ENCODE results near the gene USP25.

USP25 gene

DNA sequence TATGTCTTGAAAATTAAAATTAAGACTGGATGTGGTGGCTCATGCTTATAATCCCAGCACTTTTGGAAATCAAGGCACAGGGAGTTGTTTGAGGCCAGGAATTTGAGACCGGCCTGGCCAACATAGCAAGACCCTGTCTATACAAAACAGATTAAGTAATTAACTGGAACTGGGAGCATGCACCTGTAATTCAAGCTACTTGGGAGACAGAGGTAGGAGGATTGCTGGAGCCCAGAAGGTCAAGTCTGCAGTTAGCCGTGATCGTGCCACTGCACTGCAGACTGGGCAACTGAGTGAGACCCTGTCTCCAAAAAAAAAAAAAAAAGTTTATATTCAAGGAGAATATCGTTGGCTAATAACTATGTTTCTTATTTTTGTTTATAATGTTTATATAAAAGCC lies 139.2 kb downstream of the USP25 start:
- no peak for DNase-seq (ENCODE audit: low spot score)

DNA sequence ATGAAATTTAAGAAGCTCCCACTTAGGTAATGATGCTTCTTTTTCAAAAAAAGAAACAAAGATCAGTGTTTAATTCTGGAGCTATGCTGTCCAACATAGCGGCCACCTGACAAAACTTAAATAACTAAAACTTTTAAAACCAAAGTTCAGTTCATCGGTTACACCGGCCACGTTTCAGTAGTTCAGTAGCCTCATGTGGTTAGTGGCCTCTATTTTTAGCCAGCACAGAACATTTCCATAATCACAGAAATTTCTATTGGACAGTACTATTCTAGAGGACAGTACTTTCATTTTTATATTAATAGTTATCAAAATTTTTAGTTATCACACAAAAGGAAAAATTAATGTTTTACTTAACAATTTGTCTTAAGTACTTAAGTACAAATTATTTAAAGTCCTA lies 141.0 kb downstream of the USP25 start:
- peak; percentile 52 for DNase-seq (ENCODE audit: low spot score)

DNA sequence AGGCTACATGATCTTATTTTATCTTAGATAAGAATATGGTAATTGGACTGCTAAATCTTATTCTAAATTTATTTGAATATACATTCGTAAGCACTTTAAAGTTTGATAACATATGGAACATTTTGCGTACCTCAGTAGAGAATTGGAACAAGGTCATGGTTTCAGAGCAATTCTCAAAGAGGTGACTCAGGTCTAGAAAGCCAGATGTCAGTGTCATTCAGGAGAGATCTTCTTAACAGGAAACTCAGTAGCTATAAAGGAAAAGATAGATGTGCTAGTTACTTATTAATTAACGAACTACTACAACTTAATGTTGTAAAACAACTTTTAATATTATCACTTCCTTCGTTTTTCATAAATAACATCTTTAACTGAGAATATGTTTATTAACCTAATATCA lies 142.5 kb downstream of the USP25 start:
- no peak for DNase-seq (ENCODE audit: low spot score)

DNA sequence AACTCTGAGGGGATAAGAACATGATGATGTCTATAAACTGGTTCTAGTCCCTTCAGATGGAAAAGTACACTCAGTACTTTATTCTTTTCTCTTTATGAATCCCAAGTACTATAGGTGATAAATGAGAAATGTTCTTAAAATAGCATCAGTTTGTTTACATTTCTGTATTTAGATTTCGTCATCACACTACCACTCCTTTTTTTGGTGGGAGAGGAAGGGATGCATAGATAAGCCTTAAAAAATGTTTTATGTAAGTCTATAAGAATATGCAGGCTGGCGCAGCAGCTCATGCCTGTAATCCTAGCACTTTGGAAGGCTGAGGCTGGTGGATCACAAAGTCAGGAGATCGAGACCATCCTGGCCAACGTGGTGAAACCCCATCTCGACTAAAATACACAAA lies 144.8 kb downstream of the USP25 start:
- DNase-seq (ENCODE audit: low spot score) = no peak

DNA sequence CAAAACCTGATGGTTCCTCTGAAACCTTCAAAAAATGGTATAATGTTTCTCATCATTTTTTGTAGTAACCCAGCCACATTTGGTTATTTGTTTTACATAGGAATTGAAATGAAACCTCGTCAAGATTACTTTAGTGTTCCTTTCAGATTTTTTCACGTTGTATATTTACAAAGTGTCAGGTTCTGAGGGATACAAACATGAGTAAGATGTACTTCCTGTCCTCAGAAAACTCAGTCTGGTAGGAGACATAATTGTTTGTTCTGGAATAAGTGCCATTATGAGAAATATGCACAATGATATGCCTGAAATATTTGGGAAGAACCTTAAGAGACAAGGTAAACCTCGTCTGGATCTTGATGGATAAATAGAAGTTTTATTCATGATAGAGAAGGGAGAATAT lies 145.5 kb downstream of the USP25 start:
- no peak for DNase-seq (ENCODE audit: low spot score)

- no peak for DNase-seq (ENCODE audit: low spot score)
Observed at GRCh38 chr21:15893902-15894301, 164.1 kb downstream of the USP25 start.

DNA sequence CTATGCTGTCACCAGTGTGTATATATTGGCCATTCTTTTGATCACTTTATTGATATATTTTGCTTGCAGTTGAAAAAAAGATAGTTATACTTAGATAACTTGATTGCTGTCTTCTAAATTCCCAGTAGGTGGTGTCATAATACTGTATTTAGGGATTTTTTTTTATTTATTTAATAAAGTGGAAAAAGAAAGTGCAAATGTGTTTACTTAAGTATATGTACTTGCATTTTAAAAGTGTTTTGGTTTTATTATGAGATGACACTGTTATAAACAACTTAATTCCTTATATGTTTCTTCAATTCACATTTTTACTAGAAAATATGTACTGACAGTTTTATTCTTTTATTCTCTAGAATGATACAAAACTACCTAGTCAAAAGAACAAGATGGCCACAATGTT lies 164.8 kb downstream of the USP25 start:
- peak; percentile 43 for DNase-seq (ENCODE audit: low spot score)

DNA sequence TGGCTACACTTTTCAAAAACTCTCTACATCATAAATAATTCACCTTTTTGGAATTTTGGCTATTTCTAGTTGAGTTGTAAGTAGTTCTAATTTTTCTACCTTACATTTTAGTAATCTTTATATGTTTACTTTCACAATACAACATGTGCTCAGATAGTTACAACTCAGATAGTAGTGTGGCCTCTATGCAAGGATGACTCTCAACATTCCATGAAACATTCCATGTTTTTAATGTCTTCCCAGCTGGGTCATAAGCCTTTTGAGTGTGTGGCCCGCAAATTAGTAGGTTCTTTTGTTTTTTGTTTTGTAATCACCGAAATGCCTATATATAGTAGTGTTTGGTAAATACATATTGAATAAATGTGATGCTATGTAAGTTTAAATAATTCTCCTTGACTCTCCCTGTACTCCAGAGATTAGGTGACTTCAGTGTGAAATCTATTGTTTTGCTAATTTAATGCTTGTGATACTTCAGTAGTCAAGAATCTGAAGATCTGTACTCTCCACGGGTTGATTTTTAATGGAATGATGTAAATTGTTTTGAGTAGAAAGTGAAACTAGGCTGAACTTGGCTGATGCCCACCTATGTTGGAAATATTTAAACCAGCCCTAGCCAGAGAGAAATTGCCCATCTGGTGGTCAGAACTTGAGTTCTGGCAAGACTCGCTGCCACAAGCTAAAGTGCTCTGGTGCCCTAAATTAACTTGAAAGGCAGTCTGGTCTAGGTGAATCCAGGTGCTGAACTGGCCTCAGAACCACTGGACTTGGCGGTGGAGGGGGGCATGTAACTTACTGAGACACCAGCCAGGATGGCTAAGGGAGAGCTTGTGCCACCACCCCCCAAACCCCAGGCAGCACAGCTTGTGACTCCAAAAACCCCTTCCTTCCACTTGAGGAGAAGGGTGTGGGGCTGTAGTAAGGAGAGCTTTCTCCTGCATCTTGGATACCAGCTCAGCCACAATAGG lies 165.6 kb downstream of the USP25 start:
- no peak for DNase-seq (ENCODE audit: low spot score)

DNA sequence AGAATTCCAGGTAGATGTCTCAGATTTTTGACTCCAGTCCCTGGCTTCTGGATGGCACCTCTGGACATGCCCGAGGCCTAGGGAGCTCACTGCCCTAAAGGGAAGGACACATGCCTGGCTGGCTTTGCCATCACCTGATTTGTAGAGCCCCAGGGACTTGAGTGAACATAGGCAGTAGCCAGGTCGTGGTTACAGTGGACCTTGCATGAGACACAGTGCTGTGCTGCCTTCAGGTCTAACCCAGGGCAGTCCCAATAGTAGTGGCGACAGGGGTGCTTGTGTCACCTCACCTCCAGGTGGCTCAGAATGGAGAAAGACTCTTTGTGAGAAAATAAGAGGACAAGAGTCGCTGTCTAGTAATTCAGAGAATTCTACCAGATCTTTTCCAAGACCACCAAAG lies 166.7 kb downstream of the USP25 start:
- DNase-seq (ENCODE audit: low spot score) = no peak

- no peak for DNase-seq (ENCODE audit: low spot score)
Observed at GRCh38 chr21:15904389-15904788, 174.6 kb downstream of the USP25 start.

GRCh38 chr21:15908187-15908586 lies 178.4 kb downstream of the USP25 start:
- no peak for DNase-seq (ENCODE audit: low spot score)

DNA sequence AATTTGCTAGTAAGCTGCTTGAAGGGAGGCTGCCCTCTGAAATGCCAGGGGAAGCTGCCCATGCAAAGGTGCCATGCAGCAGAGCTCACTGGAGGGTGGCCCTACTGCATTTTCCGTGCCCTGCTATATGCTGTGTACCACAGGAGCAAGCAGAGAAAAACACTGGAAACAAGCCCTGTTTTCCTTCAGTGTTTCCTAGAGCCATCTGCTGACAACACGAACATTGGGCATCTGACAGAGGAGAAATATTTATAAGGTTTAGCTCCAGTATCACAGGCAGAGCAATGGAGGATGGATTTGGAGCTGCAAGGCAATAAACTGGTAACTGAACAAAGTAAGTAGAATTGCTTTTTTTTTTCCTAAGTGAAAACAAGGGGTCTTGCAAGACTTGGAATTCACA lies 198.4 kb downstream of the USP25 start:
- DNase-seq (ENCODE audit: low spot score) = no peak

DNA sequence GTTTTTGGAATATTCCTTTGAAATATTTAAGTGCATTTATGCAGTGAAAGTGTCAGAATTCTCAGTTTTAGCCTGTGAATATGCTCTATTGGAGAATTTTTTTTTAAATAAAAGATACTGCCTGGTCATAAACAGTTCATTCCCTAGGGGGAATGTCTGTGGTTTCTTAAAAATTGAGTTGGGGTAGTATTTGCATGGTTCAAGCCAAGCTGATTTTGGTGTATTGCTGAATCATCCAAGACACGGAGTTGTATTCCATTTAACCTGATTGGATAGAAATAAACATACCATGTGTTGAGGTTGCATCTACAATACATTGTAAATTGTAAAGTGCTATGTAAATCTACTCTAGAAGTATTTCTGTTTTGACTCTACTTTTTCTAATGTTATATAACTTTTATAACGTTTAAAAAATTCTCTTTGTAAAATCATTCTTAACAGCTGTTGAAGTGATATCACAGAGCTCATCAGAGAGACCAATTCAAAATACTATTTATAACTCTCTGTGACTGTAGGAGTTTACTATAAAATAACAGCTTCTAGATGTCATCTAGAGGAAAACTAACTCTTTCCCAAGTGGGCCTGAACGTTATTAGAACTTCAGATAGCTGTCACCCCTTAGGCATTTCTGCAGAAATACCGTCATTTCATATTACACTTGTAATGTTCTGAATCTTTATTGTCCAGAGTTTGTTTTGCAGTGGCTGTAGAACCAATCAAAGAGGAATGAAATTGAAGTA lies 199.1 kb downstream of the USP25 start:
- DNase-seq (ENCODE audit: low spot score) = no peak

- no peak for DNase-seq (ENCODE audit: low spot score)
Observed at GRCh38 chr21:15929536-15929935, 199.8 kb downstream of the USP25 start.
